Peyer's patch (tissue), 4 donors: ENCODE measurements around the gene ZNF701. TPM values are rescaled to one million over a fixed set of nuclear protein-coding genes. Genes with fewer than 3 reads are reported as not detected.

Experiments used
- DNase-seq, 3 donors: peaks; one replicate each; pipeline ENCODE4 v3.0.0-alpha.2; 2017 to 2019
- H3K27ac ChIP-seq, 4 donors: fragments of 200-600 bp; sonication (generic); one replicate each; pipeline ENCODE4 v1.5.1; 2016 to 2019
- H3K27me3 ChIP-seq, 2 donors: fragments of 200-600 bp; sonication (generic); one replicate each; pipeline ENCODE4 v1.5.1; 2019
- H3K36me3 ChIP-seq, 3 donors: fragments of 200-600 bp; sonication (generic); one replicate each; pipeline ENCODE4 v1.5.1; 2016 to 2019
- H3K4me1 ChIP-seq, 4 donors: fragments of 200-600 bp; sonication (generic); one replicate each; pipeline ENCODE4 v1.5.1; 2016 to 2019
- H3K4me3 ChIP-seq, 4 donors: fragments of 200-600 bp; sonication (generic); 1 replicate in 3 of 4; 2 replicates in 1 of 4; pipeline ENCODE4 v1.5.1; 2016 to 2019; ENCODE audit warnings: mild to moderate bottlenecking in 1 of 4
- H3K9me3 ChIP-seq, 4 donors: fragments of 200-600 bp; sonication (generic); one replicate each; pipeline ENCODE4 v1.5.1; 2016 to 2019; ENCODE audit warnings: mild to moderate bottlenecking in 1 of 4
- CTCF ChIP-seq, 6 experiments: fragments of 450-650 bp in 4 of 6; fragments of 200-600 bp in 2 of 6; sonication (generic) in 1 of 6; IDR thresholded peaks; one replicate each; pipeline ENCODE4 v1.5.1; 2017 to 2019; ENCODE audit warnings: antibody characterized with exemption in 6 of 6, mild to moderate bottlenecking in 3 of 6, moderate library complexity in 1 of 6
- POLR2A ChIP-seq, 2 donors: fragments of 450-650 bp; IDR thresholded peaks; one replicate each; pipeline ENCODE4 v1.5.1; 2017; ENCODE audit warnings: antibody characterized with exemption in 2 of 2, mild to moderate bottlenecking in 2 of 2, moderate library complexity in 2 of 2
- total RNA-seq, 4 donors: library from RNA; depleted of rRNA; stranded (reverse); fragments of >200 nt; gene quantifications; one replicate each; pipeline ENCODE4 v1.1.0, GENCODE V29; 2016

The ZNF701 gene
- total RNA-seq = 10 to 100 TPM; 21.0 to 36.7 (median 34.7) TPM

- peak; percentile 96 to 98 (median 97) for DNase-seq
- peak within 1 kb of the TSS; percentile 80 to 90 (median 81) for H3K27ac ChIP-seq
- H3K27me3 ChIP-seq = no peaks in the 10 kb centered on the region
- TF ChIP-seq CTCF (IDR thresholded peaks at IDR 0.05) = peak; percentile 13 to 43 (median 36)
- TF ChIP-seq POLR2A (IDR thresholded peaks at IDR 0.05) = peak; percentile 91 to 96
- peaks cover 0 to 15% (median 0%) of the 10 kb centered on the region in 4 donors for H3K4me1 ChIP-seq
- peak within 1 kb of the TSS; percentile 56 to 80 (median 69) for H3K4me3 ChIP-seq
- H3K36me3 ChIP-seq = peaks cover 0 to 38% (median 3%) of the 10 kb centered on the region in 3 donors
- H3K9me3 ChIP-seq = peaks cover 0 to 25% (median 0%) of the 10 kb centered on the region in 4 donors
Observed at GRCh38 chr19:52570000-52570861, at the start of gene ZNF701. TSS of gene ZNF701 (plus strand) at chr19:52570287. CDS start at chr19:52574148, 3,861 bp downstream.

GRCh38 chr19:52522551-52522950 is 47.5 kb upstream of the ZNF701 start:
- TF ChIP-seq CTCF (IDR thresholded peaks at IDR 0.05) = no peak
- no peak for TF ChIP-seq POLR2A (IDR thresholded peaks at IDR 0.05)
- peaks cover 0 to 6% (median 0%) of the 10 kb centered on the region in 4 donors for H3K4me1 ChIP-seq

GRCh38 chr19:52524086-52524485 is 46.0 kb upstream of the ZNF701 start:
- TF ChIP-seq POLR2A (IDR thresholded peaks at IDR 0.05) (no peak), CTCF (IDR thresholded peaks at IDR 0.05) (no peak)
- peaks cover 0 to 15% (median 3%) of the 10 kb centered on the region in 4 donors for H3K4me1 ChIP-seq
- no peak for DNase-seq
- H3K4me3 ChIP-seq = no peak overlapping the region
- peaks cover 0 to 17% (median 0%) of the 10 kb centered on the region in 4 donors for H3K9me3 ChIP-seq
- H3K36me3 ChIP-seq = no peaks in the 10 kb centered on the region
- H3K27ac ChIP-seq = no peak overlapping the region
- H3K27me3 ChIP-seq = no peaks in the 10 kb centered on the region

More at GRCh38 chr19:52522551-52522950, 47.5 kb upstream of the ZNF701 start:
- Histone ChIP-seq H3K27ac (no peak overlapping the region), H3K9me3 (peaks cover 0 to 17% (median 0%) of the 10 kb centered on the region in 4 donors), H3K4me3 (no peak overlapping the region), H3K27me3 (no peaks in the 10 kb centered on the region), H3K36me3 (no peaks in the 10 kb centered on the region)
- DNase-seq = no peak

- peak; percentile 48 to 62 for TF ChIP-seq POLR2A (IDR thresholded peaks at IDR 0.05)
- peak; percentile 39 to 77 (median 68) for TF ChIP-seq CTCF (IDR thresholded peaks at IDR 0.05)
- Histone ChIP-seq H3K4me1 (peaks cover 0 to 15% (median 3%) of the 10 kb centered on the region in 4 donors), H3K27me3 (no peaks in the 10 kb centered on the region), H3K9me3 (peaks cover 0 to 18% (median 0%) of the 10 kb centered on the region in 4 donors), H3K36me3 (no peaks in the 10 kb centered on the region), H3K27ac (peak within 1 kb of the TSS; percentile 82 to 93 (median 91)), H3K4me3 (peak within 1 kb of the TSS; percentile 68 to 80 (median 74))
- DNase-seq = peak; percentile 97 to 99 (median 99)
Observed at GRCh38 chr19:52527134-52527955, 42.7 kb upstream of the ZNF701 start, which contains the start of gene ZNF808. TSS of gene ZNF808 (plus strand) at chr19:52527668. CDS start at chr19:52543285, 15,617 bp downstream.

- Histone ChIP-seq H3K27me3 (no peaks in the 10 kb centered on the region), H3K27ac (peak overlapping the region; percentile 82 to 93 (median 91)), H3K4me1 (peaks cover 0 to 15% (median 3%) of the 10 kb centered on the region in 4 donors), H3K36me3 (peaks cover 0 to 3% (median 0%) of the 10 kb centered on the region in 3 donors), H3K4me3 (peak overlapping the region; percentile 68 to 80 (median 74)), H3K9me3 (peaks cover 0 to 16% (median 0%) of the 10 kb centered on the region in 4 donors)
- DNase-seq = no peak
- TF ChIP-seq POLR2A (IDR thresholded peaks at IDR 0.05) (no peak), CTCF (IDR thresholded peaks at IDR 0.05) (no peak)
Observed at GRCh38 chr19:52527956-52528351, 42.1 kb upstream of the ZNF701 start.
